ENCODE results near the gene EIF4E1B. TPM values are rescaled to one million over a fixed set of nuclear protein-coding genes. Genes with fewer than 3 reads are reported as not detected.

Gene EIF4E1B
- total RNA-seq, 1 donor from 2014 or later = not detected

DNA sequence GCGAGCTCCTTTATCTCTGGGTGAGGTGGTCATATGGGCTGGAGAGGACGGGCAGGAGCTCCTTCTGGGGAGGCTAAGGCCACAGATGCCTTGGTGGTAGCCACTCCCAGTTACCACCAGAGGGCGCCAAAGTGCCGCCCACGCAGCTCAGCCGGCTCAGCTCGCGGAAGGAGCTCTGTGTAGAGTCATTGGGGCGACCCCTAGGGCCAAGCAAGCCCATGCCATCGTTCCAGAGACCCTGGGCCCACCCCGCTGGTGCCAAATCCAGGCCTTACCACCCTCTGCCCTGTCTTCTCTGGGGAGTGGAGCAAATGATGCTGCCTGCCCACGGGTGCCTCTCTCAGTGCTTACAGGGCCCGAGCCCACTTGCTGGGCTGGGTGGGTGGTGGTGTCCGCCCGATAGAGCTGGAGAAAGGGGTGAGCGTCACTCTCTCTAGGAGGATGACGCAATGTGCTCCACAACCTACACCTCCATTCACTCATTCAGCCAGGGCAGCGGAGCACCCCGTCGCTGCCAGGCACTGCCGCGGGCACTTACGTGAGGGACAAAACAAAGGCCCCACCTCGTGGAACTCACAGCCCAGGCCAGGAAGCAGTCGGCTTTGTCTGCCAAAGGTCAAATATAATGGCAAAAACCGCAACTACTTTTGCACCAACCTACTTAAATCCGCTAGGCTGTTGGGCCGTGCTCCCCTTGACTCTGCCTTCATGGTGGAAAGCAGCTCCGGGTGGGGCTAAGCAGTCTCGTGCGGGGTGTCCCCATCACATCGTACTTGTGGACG is 30.6 kb downstream of the EIF4E1B start:
- ATAC-seq (peak; percentile 78), DNase-seq (ENCODE audit: low spot score) (peak; percentile 72)

DNA sequence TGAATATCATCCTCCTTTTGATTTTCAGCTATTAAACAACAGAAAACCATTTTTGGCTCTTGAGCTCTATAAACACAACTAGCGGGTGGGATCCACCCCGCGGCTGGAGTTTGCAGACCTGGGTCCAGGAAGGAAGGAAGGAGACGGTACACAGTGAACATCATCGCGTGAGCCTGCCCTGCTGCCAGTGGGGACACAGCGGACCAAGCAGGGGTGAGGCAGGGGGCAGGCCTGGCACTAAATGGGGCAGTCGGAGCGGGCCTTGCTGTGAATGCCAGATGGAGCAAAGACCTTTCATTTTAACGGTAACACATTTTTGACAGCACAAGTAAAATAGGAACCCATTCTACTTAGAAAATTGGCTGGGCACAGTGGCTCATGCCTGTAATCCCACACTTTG is 31.2 kb downstream of the EIF4E1B start:
- no peak for ATAC-seq
- no peak for DNase-seq (ENCODE audit: low spot score)

DNA sequence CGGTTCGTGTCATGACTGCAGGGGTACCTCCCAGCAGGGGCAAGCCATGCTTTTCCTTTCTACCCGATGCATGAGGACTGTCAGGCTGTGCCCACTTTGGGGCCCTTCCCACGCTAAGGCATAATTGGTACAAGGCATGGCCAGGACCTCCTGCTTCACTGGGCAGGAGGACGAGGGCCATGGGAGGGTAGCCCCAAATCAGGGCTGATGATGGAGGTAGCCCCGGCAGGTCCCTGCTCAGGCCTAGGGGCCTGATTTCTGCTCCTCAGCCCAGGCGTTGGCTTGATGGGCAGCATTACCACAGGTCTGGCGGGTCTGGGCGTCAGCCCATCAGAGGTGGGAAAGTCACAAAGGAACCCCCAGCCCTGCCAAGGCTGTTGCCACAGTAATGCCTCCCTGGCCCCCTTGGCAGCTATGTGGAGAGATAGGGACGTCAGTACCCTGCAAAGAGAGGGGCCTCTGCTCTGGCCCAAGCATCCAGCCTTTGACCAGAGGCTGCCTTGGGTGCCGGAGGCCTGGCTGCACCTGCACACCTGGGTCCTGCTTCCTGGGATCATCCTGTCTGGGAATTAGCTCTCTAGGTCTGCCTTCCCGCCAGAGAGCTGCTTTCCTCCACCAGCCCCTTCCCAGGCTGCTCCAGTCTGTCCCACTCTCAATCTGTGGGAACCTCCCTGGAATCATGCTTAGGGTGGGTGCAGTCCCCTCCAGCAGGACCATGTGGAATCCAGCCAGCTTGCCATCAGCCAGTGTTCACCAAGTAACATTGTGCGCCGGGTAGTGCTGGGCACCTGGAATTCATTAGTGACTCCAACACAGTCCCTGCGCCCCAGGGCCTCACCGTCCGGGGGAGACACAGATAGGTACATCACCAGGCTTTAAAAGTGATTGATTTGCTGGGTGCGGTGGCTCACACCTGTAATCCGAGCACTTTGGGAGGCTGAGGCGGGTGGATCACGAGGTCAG is 32.2 kb downstream of the EIF4E1B start:
- DNase-seq (ENCODE audit: low spot score) (no peak), ATAC-seq (no peak)

DNA sequence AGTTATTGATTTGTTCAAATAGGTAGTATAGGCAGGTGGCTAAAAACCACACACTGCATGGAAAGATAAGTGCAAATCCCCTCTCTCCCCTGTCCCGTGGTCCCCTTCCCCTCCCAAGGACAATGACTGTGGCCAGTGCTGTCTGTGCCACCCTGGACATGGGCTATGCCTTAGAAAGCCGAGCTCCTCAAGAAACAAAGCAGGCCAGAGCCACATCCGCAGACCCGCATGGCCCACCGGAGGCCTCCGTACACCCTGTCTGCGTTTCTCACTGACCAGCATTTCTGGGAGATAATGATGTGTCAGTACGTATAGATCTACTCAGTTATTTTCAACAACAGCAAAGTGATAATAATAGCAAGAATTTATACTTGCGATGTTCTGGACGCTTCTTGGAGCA is 33.1 kb downstream of the EIF4E1B start:
- DNase-seq (ENCODE audit: low spot score) (no peak), ATAC-seq (no peak)

DNA sequence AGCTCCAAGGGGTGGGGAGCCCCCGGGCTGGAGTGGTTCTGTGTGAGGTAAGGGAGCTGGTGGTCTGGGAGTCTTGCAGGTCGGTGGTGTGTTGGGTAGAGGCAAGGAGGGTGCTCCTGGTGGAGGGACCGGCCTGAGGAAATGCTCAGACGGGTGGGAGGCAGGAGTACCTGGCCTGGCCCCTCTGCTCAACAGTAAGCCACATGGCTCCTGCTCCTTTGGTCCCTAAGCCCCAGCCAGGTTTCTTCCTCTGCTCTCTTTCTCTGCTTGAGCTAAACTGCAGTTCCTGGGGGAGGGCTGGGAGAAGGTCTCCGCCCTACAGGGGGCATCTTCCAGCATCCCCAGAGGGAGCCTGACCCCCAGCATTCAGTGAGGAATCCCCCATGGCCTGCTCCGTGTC is 34.0 kb downstream of the EIF4E1B start:
- DNase-seq (ENCODE audit: low spot score) (no peak), ATAC-seq (no peak)

DNA sequence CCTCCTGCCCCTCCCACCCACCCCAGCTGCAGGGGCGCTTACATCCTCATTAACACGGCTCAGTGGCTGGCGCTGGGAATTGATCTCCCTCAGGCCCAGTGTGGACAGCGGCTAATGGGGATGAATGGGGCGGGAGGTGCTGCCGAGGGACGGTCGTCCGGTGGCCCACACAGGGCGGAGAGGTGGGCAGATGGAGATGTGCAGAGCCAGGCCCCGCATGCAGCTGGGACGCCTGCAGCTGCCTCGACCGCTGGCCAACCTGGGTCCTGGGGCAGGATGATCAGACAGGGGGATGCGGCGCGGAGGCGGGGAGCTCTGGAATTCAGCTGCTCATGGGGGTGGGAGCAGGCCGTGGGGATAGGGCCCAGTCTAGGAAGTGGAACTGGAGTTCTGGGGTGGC is 34.4 kb downstream of the EIF4E1B start:
- no peak for ATAC-seq
- no peak for DNase-seq (ENCODE audit: low spot score)

DNA sequence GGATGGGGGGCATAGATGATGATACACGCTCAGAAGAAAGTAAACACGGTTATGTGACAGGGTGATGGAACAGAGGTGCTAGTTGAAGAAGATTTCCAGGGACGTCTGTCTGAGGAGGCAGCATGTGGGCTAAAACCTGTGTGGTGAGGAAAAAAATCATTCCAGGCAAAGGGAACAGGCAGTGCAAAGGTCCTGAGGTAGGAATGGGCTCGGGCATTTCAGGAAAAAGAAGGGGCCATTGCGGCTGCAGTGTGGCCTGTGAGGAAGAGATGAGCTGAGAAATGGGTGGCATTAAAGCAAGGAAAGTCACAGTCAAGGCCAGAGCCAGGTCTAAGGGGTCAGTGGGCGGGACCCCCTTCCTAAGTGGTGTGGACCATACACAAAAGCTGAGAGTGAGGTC is 35.0 kb downstream of the EIF4E1B start:
- ATAC-seq = no peak
- DNase-seq (ENCODE audit: low spot score) = no peak

DNA sequence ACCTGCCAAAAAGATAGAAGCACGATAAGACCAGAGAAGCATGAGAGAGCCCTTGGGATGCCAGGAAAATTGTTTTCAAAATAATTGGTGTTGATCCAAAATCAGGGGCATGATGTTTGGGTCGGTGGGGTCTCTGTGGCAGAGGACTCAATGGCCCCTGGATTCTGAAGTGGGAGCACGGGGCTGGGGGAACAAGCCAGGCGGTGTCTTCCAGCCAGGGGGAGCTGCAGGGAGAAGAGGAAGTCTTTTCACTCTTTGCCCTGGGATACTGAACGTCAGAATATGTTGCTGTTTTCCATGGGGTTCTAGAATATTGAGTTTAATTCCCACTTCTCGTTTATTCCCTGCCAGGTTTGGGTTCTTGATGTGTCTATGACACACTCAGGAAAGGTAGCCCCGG is 37.2 kb downstream of the EIF4E1B start:
- ATAC-seq = no peak
- DNase-seq (ENCODE audit: low spot score) = no peak

DNA sequence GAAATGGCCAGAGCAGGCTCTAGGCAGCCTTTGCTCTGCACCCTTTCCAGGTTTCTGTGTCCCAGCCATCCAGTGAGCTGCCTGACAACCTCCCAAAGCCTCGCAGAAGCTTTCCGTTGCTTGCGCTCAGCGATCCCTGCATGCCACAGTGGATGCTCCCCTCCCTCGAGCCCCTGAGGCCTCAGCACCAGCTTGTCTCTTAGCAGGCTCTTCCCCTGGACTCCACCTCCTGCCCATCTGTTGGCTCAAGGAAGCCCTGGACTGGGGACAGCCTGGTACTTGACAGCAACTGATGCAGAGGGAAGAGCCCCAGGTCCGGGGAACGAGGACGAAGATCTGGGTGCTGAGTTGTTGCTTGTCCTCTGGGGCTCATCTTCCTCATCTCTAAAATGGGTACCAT is 40.0 kb downstream of the EIF4E1B start:
- DNase-seq (ENCODE audit: low spot score) (no peak), ATAC-seq (no peak)

DNA sequence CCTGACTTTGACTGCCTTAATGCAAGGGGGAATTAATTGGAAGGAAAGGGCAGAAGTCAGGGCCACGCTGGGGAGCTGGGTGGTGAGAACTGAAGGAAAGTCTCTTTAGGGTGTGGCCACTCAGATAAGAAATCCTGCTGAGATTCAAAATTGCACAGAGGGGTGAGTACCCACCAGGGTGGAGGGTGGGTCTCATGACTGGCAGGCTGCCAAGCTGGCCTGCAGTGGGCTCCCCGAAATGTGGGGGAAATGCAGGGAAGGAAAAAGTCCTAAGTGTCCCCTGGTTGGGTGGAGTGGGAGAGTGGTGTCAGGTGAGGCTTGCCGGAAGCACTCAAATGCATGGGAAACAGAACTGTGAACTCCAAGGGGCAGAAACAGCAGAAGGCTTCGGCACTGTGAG is 40.9 kb downstream of the EIF4E1B start:
- DNase-seq (ENCODE audit: low spot score) (no peak), ATAC-seq (no peak)

DNA sequence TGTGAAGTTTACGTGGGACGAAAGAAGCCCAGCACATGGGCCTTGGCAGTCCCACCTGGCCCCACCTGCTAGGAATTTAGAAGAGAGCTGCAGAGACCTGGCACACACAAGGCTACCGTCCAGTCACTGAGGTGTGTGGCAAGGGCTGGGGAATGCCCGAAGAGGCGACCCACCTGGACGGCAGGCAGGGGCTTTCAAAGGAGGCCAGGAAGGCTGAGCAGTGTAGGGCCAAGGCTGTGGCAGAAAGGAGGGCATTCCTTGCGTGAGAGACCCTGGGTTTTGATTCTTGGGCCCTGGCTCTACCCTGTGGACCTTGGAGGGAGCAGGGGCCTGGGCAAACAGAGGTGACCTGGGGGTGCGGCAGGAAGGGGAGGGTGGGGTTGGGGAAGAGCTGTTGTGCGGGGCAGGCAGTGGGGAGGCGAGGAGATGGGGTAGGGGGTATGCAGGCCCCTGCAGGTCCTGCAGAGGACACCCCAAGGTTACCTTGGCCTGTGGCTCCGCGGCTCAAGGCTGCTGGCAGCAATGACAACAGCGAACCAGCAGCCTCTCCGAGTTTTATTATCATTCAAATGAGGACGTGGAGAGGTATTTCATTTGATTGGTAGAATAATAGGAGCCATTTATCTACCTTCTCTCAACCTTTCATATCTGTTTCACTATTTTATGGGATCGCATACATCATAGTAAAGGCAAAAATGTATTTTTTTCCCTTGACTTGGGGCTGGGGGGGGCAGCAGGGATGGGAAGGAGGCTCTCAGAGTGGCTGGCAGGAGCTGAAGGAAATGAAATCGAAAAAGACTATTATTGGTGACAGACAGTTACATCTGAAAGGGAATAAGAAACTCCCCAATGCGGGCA is 41.6 kb downstream of the EIF4E1B start:
- ATAC-seq (no peak), DNase-seq (ENCODE audit: low spot score) (no peak)

DNA sequence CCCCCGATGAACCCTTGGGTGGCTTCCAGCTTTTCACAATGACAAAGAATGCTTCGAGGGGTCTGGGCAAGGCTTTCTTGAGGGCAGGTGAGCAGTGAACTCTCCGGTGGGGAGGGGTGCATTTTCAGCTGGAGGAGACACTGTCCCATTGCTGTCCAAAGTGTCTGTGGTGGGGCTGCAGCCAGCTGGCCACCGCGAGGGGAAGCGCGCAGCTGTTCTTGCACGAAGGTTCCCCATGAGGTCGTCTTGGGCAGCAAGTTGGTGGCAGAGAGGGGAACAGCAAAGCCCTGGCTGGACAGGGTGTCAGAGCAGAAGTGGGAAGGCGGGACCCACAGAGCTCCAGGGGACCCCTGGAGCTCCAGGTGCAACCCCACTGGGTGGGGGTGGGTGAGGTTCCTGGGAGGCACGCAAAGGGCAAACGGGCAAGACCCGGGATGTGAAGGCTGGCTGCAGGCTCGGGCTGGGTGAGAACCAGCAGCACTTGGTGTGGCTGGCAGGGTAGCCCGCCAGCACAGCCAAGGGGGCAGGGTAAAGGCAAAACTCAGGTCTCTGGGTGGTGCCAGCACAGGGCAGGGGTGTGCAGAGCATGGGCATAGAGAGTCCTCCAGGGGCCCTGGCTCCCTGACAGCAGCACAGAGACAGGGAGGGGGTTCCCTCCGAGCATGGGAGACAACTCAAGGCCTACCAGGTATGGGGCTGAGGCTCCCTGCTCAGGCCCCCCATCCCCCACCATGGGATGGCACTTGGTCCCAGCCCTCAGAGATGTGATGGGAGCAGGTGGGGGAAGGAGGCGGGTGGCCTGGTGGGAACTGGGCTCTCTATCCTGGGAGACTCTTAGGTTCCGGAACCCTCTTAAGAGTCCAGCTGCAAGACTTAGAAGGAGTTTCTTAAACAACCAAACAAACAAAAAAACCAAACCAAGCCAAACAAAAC is 43.4 kb downstream of the EIF4E1B start:
- DNase-seq (ENCODE audit: low spot score) (no peak), ATAC-seq (no peak)

DNA sequence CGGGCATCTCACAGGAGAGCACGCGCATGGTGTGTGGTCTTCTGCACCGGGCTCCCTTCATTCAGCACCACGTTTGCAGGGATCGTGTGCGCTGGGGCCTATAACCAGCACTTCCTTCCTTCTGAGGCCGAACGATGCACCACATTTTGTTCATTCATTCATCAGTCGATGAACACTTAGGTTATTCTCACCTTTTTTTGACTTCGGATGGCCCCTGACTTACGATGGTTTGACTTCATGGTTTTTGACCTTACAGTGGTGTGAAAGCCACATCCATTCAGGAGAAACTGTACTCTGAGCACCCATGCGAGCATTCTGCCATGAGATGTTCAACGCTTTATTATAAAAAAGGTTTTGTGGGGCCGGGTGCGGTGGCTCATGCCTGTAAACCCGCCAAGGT is 44.3 kb downstream of the EIF4E1B start:
- no peak for ATAC-seq
- DNase-seq (ENCODE audit: low spot score) = no peak

DNA sequence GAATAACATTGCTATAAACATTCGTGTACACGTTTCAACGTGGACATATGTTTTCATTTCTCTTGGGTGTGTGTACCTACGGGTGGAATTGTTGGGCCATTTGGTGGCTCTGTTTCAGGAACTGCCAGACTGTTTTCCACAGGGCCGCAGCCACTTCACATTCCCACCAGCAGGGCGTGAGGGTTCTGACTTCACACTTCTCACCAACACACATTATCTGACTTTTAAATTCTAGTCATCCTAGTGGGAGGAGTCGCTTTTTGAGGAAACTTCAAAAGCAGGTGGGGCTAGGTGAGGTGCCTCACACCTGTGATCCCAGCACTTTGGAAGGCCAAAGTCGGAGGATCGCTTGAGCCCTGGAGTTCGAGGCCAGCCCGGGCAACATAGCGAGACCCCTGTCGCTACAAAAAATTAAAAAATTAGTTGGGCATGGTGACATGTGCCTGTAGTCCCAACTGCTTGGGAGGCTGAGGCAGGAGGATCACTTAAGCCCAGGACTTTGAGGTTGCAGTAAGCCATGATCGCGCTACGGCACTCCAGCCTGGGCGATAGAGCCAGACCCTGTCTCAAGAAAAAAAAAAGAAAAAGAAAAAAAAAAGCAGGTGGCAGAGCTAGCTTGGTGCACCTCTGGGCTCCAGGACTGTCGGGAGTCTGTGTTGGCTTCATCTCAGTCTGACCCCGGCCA is 45.3 kb downstream of the EIF4E1B start:
- ATAC-seq (no peak), DNase-seq (ENCODE audit: low spot score) (no peak)

DNA sequence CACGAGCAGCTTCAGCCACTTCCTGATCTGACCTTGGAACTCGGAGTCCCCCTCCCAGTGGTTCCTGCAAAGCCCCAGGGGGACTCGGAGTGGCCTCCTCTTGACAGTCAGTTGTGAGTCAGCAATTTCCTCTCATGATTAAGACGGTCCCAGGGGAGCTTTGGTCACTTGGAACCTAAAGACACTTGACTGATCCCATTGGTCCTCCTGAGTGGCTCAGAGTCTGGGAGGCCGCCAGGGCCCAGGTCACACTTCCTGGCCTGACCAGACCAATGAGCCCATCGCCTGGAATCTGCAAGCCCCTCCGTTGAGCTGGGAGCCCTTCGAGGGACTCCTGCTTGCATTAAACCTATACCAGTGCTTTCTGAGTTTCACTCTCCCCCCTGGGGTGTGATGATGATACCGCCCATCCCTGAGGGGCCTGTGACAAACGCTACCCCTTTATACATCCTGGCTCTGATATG is 45.9 kb downstream of the EIF4E1B start:
- no peak for ATAC-seq

DNA sequence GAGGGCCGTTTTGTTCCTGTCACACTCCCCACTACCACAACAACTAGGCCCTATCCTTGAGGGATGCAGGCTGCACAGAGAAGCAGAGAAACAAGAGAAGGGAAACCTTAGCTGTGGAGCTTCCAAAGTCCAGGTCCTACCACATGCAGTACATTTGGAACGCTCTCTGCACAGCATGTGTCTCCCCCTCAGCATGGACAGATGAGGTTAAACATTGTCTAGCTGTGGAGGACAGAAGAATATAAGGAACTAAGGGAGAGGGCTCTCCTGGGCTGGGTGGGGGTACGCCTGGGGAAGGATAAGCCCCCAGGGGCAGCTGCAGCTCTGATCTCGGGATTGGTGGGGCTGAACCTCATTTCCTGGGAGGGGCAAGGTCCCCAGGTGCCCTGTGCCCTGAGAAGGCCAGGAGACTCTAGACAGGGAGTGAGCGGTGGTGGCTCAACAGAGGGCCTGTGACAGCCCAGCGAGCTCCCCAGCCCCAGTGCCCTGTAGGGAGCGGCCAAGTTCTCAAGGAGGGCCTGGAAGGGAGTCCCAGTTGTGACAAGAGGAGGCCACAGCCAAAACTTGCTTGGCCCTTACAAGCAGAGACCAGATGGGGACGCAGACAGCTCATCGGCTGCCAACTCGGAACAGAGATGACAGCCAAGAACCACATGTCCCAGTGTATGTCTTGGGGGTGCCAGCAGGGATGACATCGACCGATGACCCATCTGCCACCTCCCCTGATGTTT is 46.9 kb downstream of the EIF4E1B start:
- DNase-seq (ENCODE audit: low spot score) = no peak

More for the DNA sequence above, 45.9 kb downstream of the EIF4E1B start:
- DNase-seq (ENCODE audit: low spot score) = no peak

DNA sequence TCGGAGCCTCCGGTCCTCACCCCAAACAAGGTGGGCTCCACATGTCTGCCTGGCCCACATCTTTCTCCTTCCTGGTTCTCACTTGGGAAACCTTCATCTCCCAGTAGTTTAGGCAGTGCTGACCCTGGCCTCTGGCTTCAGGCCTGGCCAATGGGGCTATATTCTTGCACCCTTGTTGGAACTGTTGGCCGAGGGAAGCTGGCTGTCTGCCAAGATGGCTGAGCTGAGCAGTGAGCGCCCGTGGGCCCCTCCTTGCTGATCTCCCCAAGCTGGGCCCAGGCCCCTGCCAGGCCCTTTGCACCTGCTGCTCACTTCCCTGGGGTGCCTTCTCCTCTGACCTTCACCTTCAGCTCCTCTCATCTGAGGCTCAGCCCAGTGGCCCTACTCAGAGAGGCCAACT is 48.1 kb downstream of the EIF4E1B start:
- no peak for ATAC-seq
- no peak for DNase-seq (ENCODE audit: low spot score)

More for the DNA sequence above, 46.9 kb downstream of the EIF4E1B start:
- no peak for ATAC-seq

DNA sequence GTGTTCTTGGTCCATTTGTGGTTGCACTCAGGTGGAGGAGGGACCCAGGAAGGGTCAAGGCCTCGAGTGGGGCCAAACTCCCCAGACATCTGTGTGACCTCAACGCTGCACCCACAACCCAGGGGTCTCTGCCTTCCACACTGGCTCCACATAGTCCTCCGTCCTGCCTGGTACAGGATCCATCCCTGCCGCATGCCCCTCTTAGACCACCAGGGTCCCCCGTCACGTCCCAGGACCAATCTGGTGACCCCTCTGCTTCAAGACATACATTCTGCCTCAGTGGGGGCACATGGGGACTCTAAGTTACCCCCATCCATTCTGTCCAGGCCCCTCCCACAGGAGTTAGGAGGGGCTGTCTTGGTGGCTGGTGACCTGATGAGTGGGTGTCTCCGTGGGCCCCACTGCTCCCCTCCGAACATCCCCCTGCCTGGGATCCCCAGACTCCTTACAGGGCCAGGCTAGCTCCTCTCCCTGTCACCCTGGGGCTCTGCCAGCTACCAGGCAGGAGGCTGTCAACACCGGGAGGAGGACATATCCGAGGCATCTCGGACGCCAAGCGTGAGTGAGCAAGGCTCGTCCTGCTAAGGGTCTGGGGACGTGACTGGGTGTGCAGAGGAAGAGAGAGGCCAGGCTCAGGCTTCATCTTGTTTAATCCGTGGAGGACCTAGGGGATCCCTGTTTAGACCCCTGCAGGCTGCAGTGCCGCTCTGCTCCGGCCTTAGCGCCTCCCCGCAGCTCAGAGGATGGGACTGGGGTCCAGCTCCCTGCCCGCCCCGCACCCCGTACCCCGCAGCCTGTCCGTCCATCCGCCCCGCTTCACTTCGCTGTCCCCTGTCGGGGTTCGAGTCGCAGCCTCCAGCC is 49.1 kb downstream of the EIF4E1B start:
- no peak for ATAC-seq
- DNase-seq (ENCODE audit: low spot score) = no peak
